ENCODE data around the gene SLC24A1. TPM values are rescaled to one million over a fixed set of nuclear protein-coding genes. Genes with fewer than 3 reads are reported as not detected.
A peak's percentile ranks its signal among the peaks of the same experiment; 100 is the strongest.

The SLC24A1 gene
- total RNA-seq, 1 experiment from 2014 or later: 4.1 TPM

- peak; percentile 22 for DNase-seq (ENCODE audit: low read depth)
Measured at GRCh38 chr15:65653341-65653740, 31.6 kb downstream of the SLC24A1 start.

- DNase-seq (ENCODE audit: low read depth): no peak
Measured at GRCh38 chr15:65653801-65654521, 32.2 kb downstream of the SLC24A1 start.

GRCh38 chr15:65655026-65655425, 33.3 kb downstream of the SLC24A1 start:
- peak; percentile 63 for DNase-seq (ENCODE audit: low read depth)

- no peak for DNase-seq (ENCODE audit: low read depth)
Measured at GRCh38 chr15:65655457-65655856, 33.7 kb downstream of the SLC24A1 start.

GRCh38 chr15:65659502-65660052, 37.8 kb downstream of the SLC24A1 start:
- no peak for DNase-seq (ENCODE audit: low read depth)

- no peak for DNase-seq (ENCODE audit: low read depth)
Measured at GRCh38 chr15:65660927-65661326, 39.2 kb downstream of the SLC24A1 start.

GRCh38 chr15:65663521-65663920, 41.8 kb downstream of the SLC24A1 start:
- no peak for DNase-seq (ENCODE audit: low read depth)

- peak; percentile 73 for DNase-seq (ENCODE audit: low read depth)
Measured at GRCh38 chr15:65666257-65666656, 44.5 kb downstream of the SLC24A1 start.

- no peak for DNase-seq (ENCODE audit: low read depth)
Measured at GRCh38 chr15:65675551-65675950, 53.8 kb downstream of the SLC24A1 start.

- DNase-seq (ENCODE audit: low read depth): no peak
Measured at GRCh38 chr15:65676123-65676522, 54.4 kb downstream of the SLC24A1 start.

GRCh38 chr15:65680544-65680943, 58.8 kb downstream of the SLC24A1 start:
- DNase-seq (ENCODE audit: low read depth): no peak

- no peak for DNase-seq (ENCODE audit: low read depth)
Measured at GRCh38 chr15:65682404-65682911, 60.7 kb downstream of the SLC24A1 start.

GRCh38 chr15:65688462-65688861, 66.7 kb downstream of the SLC24A1 start:
- peak; percentile 10 for DNase-seq (ENCODE audit: low read depth)

- DNase-seq (ENCODE audit: low read depth): no peak
Measured at GRCh38 chr15:65690173-65690572, 68.4 kb downstream of the SLC24A1 start.

- DNase-seq (ENCODE audit: low read depth): no peak
Measured at GRCh38 chr15:65690778-65691177, 69.0 kb downstream of the SLC24A1 start.

GRCh38 chr15:65695081-65695480, 73.3 kb downstream of the SLC24A1 start:
- DNase-seq (ENCODE audit: low read depth): no peak

Other genes starting within 250 kb of the SLC24A1 start
- gene IGDCC3, start 243.9 kb upstream of the SLC24A1 start, total RNA-seq (2014; rRNA removed; shearing (Covaris generic)): not detected in 2 replicates
- 0.10 and 0.12 TPM in 2 replicates for gene IGDCC4, start 199.0 kb upstream of the SLC24A1 start, total RNA-seq (2014; rRNA removed; shearing (Covaris generic))
- 21.9 and 27.9 TPM in 2 replicates for gene DPP8, start 104.2 kb upstream of the SLC24A1 start, total RNA-seq (2014; rRNA removed; shearing (Covaris generic))
- gene HACD3, start 91.5 kb upstream of the SLC24A1 start, total RNA-seq (2014; rRNA removed; shearing (Covaris generic)): 123 and 140 TPM in 2 replicates
- gene INTS14, start 10.8 kb upstream of the SLC24A1 start, total RNA-seq (2014; rRNA removed; shearing (Covaris generic)): 48.5 and 50.0 TPM in 2 replicates
- 11.1 and 19.0 TPM in 2 replicates for gene DENND4A, start 170.4 kb downstream of the SLC24A1 start, total RNA-seq (2014; rRNA removed; shearing (Covaris generic))
- gene RAB11A, start 247.6 kb downstream of the SLC24A1 start, total RNA-seq (2014; rRNA removed; shearing (Covaris generic)): 209 and 266 TPM in 2 replicates

Data from RPMI7951 (cell line).